Endothelial cell (in vitro differentiated cells): ENCODE data around the gene SLC9A9. TPM values are rescaled to one million over a fixed set of nuclear protein-coding genes. Genes with fewer than 3 reads are reported as not detected.
"Not testable (repeated sequence)": the region's sequence is repeated elsewhere in the genome, so short reads cannot be mapped to it uniquely, and the experiment has no call there.

Experiments
- DNase-seq: peaks from one replicate; pipeline ENCODE4 v3.0.0; 2021; ENCODE audit warnings: low spot score
- H3K27ac Mint-ChIP-seq: one replicate; pipeline ENCODE4 v1.8.0; 2021; ENCODE audit warnings: mixed read lengths, inconsistent platforms; ENCODE audit not compliant: unreplicated experiment
- H3K27me3 Mint-ChIP-seq: one replicate; pipeline ENCODE4 v1.8.0; 2021; ENCODE audit warnings: mild to moderate bottlenecking, moderate library complexity, mixed read lengths, inconsistent platforms; ENCODE audit not compliant: unreplicated experiment
- H3K36me3 Mint-ChIP-seq: one replicate; pipeline ENCODE4 v1.8.0; 2021; ENCODE audit warnings: mild to moderate bottlenecking, low read depth, mixed read lengths, inconsistent platforms; ENCODE audit not compliant: unreplicated experiment
- H3K4me1 Mint-ChIP-seq: one replicate; pipeline ENCODE4 v1.8.0; 2021; ENCODE audit warnings: mild to moderate bottlenecking, mixed read lengths, inconsistent platforms; ENCODE audit not compliant: unreplicated experiment
- H3K4me3 Mint-ChIP-seq: one replicate; pipeline ENCODE4 v1.8.0; 2021; ENCODE audit warnings: mild to moderate bottlenecking, mixed read lengths, inconsistent platforms; ENCODE audit not compliant: unreplicated experiment
- H3K9me3 Mint-ChIP-seq: one replicate; pipeline ENCODE4 v1.8.0; 2021; ENCODE audit warnings: mixed read lengths, inconsistent platforms; ENCODE audit not compliant: unreplicated experiment
- CTCF ChIP-seq: fragments of 200-600 bp; sonication (generic); IDR thresholded peaks from one replicate; pipeline ENCODE4 v1.5.0; 2021; ENCODE audit warnings: antibody characterized with exemption; ENCODE audit not compliant: unreplicated experiment
- total RNA-seq: library from RNA; stranded (reverse); fragmentation: NEBNext Ultra II Directional; extraction: Animal tissue kit (Norgen Biotek cat#: 25700); gene quantifications from one replicate; pipeline ENCODE4 v1.2.1, GENCODE V29; 2021; ENCODE audit not compliant: unreplicated experiment

The SLC9A9 gene
- total RNA-seq, 1 donor from 2014 or later: 7.9 TPM

GRCh38 chr3:143881095-143881494 is 32.8 kb upstream of the SLC9A9 start:
- H3K4me1 Mint-ChIP-seq: peaks cover 6% of the 10 kb centered on the region
- H3K27me3 Mint-ChIP-seq: no peaks in the 10 kb centered on the region
- no peak for DNase-seq
- no peaks in the 10 kb centered on the region for H3K9me3 Mint-ChIP-seq
- no peak overlapping the region for H3K4me3 Mint-ChIP-seq
- H3K36me3 Mint-ChIP-seq: no peaks in the 10 kb centered on the region
- TF ChIP-seq CTCF: no peak
- H3K27ac Mint-ChIP-seq: no peak overlapping the region

DNA sequence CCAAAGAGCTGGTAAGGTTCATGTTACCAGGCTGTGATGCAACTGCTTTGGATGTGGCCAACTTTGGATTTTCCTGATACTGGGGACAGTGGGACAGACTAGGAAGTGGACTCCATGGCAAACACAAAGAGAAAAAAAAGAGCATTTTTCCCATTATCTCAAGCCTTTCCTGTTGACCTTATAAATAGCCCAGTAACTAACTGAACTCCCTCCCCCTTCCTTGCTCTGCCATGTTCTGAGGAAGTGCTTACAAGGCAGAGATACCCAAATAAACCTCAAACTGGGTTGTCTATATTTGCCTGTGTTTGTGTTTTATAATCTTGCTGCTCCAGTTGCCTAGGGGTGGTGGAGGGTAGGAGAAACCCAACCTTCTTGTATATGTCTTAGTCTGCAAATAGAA is 27.3 kb upstream of the SLC9A9 start:
- Mint-ChIP-seq H3K36me3 (no peaks in the 10 kb centered on the region), H3K4me1 (peaks cover 15% of the 10 kb centered on the region), H3K27me3 (peaks cover 2% of the 10 kb centered on the region), H3K27ac (peak overlapping the region; percentile 99), H3K9me3 (no peaks in the 10 kb centered on the region), H3K4me3 (no peak overlapping the region)
- no peak for TF ChIP-seq CTCF
- peak; percentile 6 for DNase-seq

- peaks cover 21% of the 10 kb centered on the region for H3K4me1 Mint-ChIP-seq
- DNase-seq, H3K27ac Mint-ChIP-seq, H3K27me3 Mint-ChIP-seq, H3K4me3 Mint-ChIP-seq, H3K9me3 Mint-ChIP-seq, H3K36me3 Mint-ChIP-seq: not testable (repeated sequence)
Measured at GRCh38 chr3:143873553-143873952, 25.3 kb upstream of the SLC9A9 start.

DNA sequence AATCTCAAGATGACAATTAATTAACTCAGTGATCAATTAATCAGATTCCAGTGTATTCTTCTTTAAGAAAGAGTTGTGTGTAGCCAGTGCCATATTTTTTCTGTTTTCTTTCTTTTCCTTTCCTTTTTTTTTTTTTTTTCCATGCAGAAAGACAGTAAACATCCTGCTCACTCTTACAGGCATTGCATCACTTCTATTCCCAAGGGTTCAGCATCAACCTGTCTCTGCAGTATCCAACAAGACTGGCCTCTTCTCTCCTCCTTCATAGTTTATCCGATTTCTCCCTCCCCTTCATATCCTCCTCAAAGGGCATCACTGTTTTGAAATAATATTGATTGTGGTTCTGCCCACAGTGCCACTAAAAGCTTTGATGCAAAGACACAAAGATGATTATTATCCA is 17.0 kb upstream of the SLC9A9 start:
- Mint-ChIP-seq H3K9me3 (no peaks in the 10 kb centered on the region), H3K36me3 (no peaks in the 10 kb centered on the region), H3K27ac (peak overlapping the region; percentile 3), H3K4me1 (peaks cover 27% of the 10 kb centered on the region), H3K27me3 (peaks cover 5% of the 10 kb centered on the region), H3K4me3 (no peak overlapping the region)
- no peak for DNase-seq
- TF ChIP-seq CTCF: no peak

DNA sequence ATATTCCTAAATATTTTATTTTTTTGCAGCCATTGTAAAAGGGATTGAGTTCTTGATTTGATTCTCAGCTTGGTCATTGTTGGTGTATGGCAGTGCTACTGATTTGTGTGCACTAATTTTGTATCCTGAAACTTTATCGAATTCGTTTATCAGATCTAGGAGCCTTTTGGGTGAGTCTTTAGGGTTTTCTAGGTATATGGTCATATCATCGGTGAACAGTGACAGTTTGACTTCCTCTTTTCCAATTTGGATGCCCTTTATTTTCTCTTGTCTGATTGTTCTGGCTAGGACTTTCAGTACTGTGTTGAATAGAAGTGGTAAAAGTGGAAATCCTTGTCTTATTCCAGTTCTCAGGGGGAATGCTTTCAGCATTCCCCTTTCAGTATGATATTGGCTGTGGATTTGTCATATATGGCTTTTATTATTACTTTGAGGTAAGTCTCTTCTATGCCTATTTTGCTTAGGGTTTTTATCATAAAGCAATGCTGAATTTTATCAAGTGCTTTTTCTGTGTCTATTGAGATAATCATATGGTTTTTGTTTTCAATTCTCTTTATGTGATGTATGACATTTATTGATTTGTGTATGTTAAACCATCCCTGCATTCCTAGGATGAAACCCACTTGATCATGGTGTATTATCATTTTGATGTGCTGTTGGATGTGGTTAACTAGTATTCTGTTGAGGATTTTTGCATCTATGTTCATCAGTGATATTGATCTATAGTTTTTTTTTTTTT is 11.4 kb upstream of the SLC9A9 start:
- Mint-ChIP-seq H3K27ac (no peak overlapping the region), H3K27me3 (peaks cover 2% of the 10 kb centered on the region), H3K36me3 (no peaks in the 10 kb centered on the region), H3K4me3 (no peak overlapping the region), H3K4me1 (peaks cover 13% of the 10 kb centered on the region), H3K9me3 (no peaks in the 10 kb centered on the region)
- no peak for TF ChIP-seq CTCF
- no peak for DNase-seq
